OCI-LY1 (cell line): ENCODE data around the gene TARS1.

Experiments used
- CTCF ChIP-seq: fragments of 200-600 bp; sonication (generic), shearing (Covaris generic); IDR thresholded peaks from 2 replicates; pipeline ENCODE4 v1.5.1; 2017; ENCODE audit warnings: mild to moderate bottlenecking, antibody characterized with exemption, low read length, moderate library complexity, mixed read lengths
- EZH2 ChIP-seq: fragments of 200-600 bp; sonication (generic), shearing (Covaris generic); IDR thresholded peaks from 2 replicates; pipeline ENCODE4 v1.8.0; 2017; ENCODE audit warnings: borderline replicate concordance, mixed run types, mild to moderate bottlenecking, antibody characterized with exemption, low read length, moderate library complexity, mixed read lengths

GRCh38 chr5:33487236-33487635, 46.5 kb downstream of the TARS1 start:
- TF ChIP-seq CTCF (no peak), EZH2 (no peak)
